Heart left ventricle (tissue), 13 donors: ENCODE data around the gene TRIM28.

ENCODE experiments used
- CTCF ChIP-seq, 12 donors: fragments of 200-600 bp; sonication (generic) in 4 of 12; IDR thresholded peaks; one replicate each; pipeline versions ENCODE4 v1.5.0 to v1.8.0; 2018 to 2022; ENCODE audit warnings: antibody characterized with exemption in 12 of 12, mild to moderate bottlenecking in 5 of 12
- POLR2A ChIP-seq, 2 donors: fragments of 450-650 bp; IDR thresholded peaks; one replicate each; pipeline ENCODE4 v1.6.1; 2017; ENCODE audit warnings: antibody characterized with exemption in 2 of 2, mild to moderate bottlenecking in 2 of 2, moderate library complexity in 2 of 2
- donor health status: ischemic (EF 13 %, LVEDD 7.1; RV severe dilation, severe dysfunction).
- donor health status: DM: no; HTN: yes; CAD: no.
- donor health status: DM: no; HTN: no; CAD: no.
- donor health status: ischemic (EF 25% LVEDD 6.9; RV normal size, moderate dysfunction).
- donor health status: ischemic (EF 25% LVEDD 5.7; RV mildly dilated, moderate dysfunction).
- donor health status: ischemic (EF 35%, LVEDD 5.7; RV mildly dilated, moderate dysfunction).
- donor health status: nonischemic (EF 11% LVEDD 7.7; RV severe dilation, severe dysfunction).
- donor health status: DM: yes; HTN: yes; CAD: no.
- donor health status: PGD.
- donor health status: ischemic (EF 29% LVEDD 5.4; RV normal size, mild dysfunction).
- donor health status: nonischemic (EF 23%, LVEDD 6.1; RV moderate dilation, normal function).

GRCh38 chr19:58551123-58551497 is 7.2 kb downstream of the TRIM28 start:
- TF ChIP-seq CTCF (IDR thresholded peaks at IDR 0.05): no peak
- TF ChIP-seq POLR2A (IDR thresholded peaks at IDR 0.05): no peak
